SK-N-SH (cell line): ENCODE data around the gene BAK1. TPM values are rescaled to one million over a fixed set of nuclear protein-coding genes. Genes with fewer than 3 reads are reported as not detected.

Source experiments
- CTCF ChIA-PET: fragments of 300-600, 350-600 bp; formaldehyde crosslinking; extraction: SDS; loops from one replicate; lab custom pipeline; 2021; lab: Yijun Ruan, JAX
- POLR2A ChIA-PET: fragments of 350-600 bp; sonication (Branson Sonifier 250); formaldehyde crosslinking; extraction: SDS; loops from one replicate; lab custom pipeline; 2020; ENCODE audit warnings: antibody characterized with exemption, inconsistent platforms; lab: Yijun Ruan, JAX
- DNase-seq: peaks from one replicate; pipeline ENCODE4 v3.0.0; 2012
- H2AFZ ChIP-seq: fragments of 200-600 bp; sonication (generic); 2 replicates; pipeline ENCODE4 v1.8.1; 2016; ENCODE audit warnings: antibody characterized with exemption, mild to moderate bottlenecking, low read depth
- H3F3A ChIP-seq: fragments of 200-600 bp; sonication (generic); replicated peaks from 2 replicates; pipeline ENCODE3; 2016; ENCODE audit warnings: antibody characterized with exemption, mild to moderate bottlenecking; ENCODE audit not compliant: insufficient read depth
- H3K27ac ChIP-seq, 2 experiments: fragments of 200-500 bp in 1 of 2; fragments of 200-600 bp in 1 of 2; sonication (Bioruptor generic) in 1 of 2; sonication (generic), shearing (Covaris generic) in 1 of 2; 2 replicates each; pipeline versions ENCODE4 v1.5.1 to v1.6.1; 2014 to 2016; ENCODE audit warnings: low read depth in 2 of 2, inconsistent platforms in 1 of 2, low read length in 1 of 2, mild to moderate bottlenecking in 1 of 2, mixed read lengths in 1 of 2
- H3K27me3 ChIP-seq: fragments of 200-600 bp; sonication (generic), shearing (Covaris generic); 2 replicates; pipeline ENCODE4 v1.6.1; 2016; ENCODE audit warnings: mixed run types; ENCODE audit not compliant: insufficient read depth
- H3K36me3 ChIP-seq, 2 experiments: fragments of 200-500 bp in 1 of 2; fragments of 200-600 bp in 1 of 2; sonication (Bioruptor generic) in 1 of 2; sonication (generic) in 1 of 2; replicated peaks in 1 of 2; 2 replicates each; pipeline versions ENCODE3 to v1.5.1; 2014 to 2016; ENCODE audit warnings: low read length in 1 of 2, mild to moderate bottlenecking in 1 of 2; ENCODE audit not compliant: insufficient read depth in 2 of 2, control insufficient read depth in 1 of 2
- H3K4me1 ChIP-seq, 2 experiments: fragments of 200-500 bp in 1 of 2; fragments of 200-600 bp in 1 of 2; sonication (Bioruptor generic) in 1 of 2; sonication (generic), shearing (Covaris generic) in 1 of 2; 2 replicates each; pipeline versions ENCODE4 v1.5.1 to v1.6.1; 2014 to 2016; ENCODE audit warnings: low read depth in 1 of 2, low read length in 1 of 2, mixed run types in 1 of 2; ENCODE audit not compliant: insufficient read depth in 2 of 2, control insufficient read depth in 1 of 2
- H3K4me2 ChIP-seq: fragments of 200-600 bp; sonication (generic), shearing (Covaris generic); 2 replicates; pipeline ENCODE4 v1.6.1; 2017; ENCODE audit warnings: mixed run types
- H3K4me3 ChIP-seq, 2 experiments: fragments of 200-500 bp in 1 of 2; fragments of 200-600 bp in 1 of 2; sonication (Bioruptor generic) in 1 of 2; sonication (generic), shearing (Covaris generic) in 1 of 2; 2 replicates each; pipeline versions ENCODE4 v1.5.1 to v1.8.1; 2014 to 2016; ENCODE audit warnings: low read depth in 2 of 2, inconsistent platforms in 1 of 2, low read length in 1 of 2, mild to moderate bottlenecking in 1 of 2, mixed read lengths in 1 of 2, moderate library complexity in 1 of 2
- H3K79me2 ChIP-seq: fragments of 200-600 bp; sonication (generic); 2 replicates; pipeline ENCODE4 v1.8.1; 2017; ENCODE audit warnings: mild to moderate bottlenecking; ENCODE audit not compliant: insufficient read depth
- H3K9ac ChIP-seq: fragments of 200-600 bp; sonication (generic); 2 replicates; pipeline ENCODE4 v1.6.1; 2017; ENCODE audit warnings: mixed run types
- H3K9me2 ChIP-seq: fragments of 200-600 bp; sonication (generic); 2 replicates; pipeline ENCODE4 v1.6.1; 2017; ENCODE audit warnings: mixed run types
- H3K9me3 ChIP-seq: fragments of 200-600 bp; sonication (generic); 2 replicates; pipeline ENCODE4 v1.6.1; 2017; ENCODE audit warnings: mixed run types, mild to moderate bottlenecking, moderate library complexity
- H4K20me1 ChIP-seq: fragments of 200-600 bp; sonication (generic); 2 replicates; pipeline ENCODE4 v1.6.1; 2017; ENCODE audit warnings: mild to moderate bottlenecking, mixed run types; ENCODE audit not compliant: insufficient read depth
- ELF1 ChIP-seq: IDR thresholded peaks from 2 replicates; pipeline ENCODE4 v1.4.0; 2012
- EZH2phosphoT487 ChIP-seq: fragments of 200-600 bp; sonication (generic); IDR thresholded peaks from 2 replicates; pipeline ENCODE4 v1.6.1; 2017; ENCODE audit warnings: low read depth, mixed run types, mild to moderate bottlenecking, antibody characterized with exemption, moderate library complexity, borderline replicate concordance
- FOSL2 ChIP-seq: IDR thresholded peaks from 2 replicates; pipeline ENCODE4 v1.4.0; 2012; ENCODE audit warnings: low read depth, mild to moderate bottlenecking, moderate library complexity, borderline replicate concordance
- FOXJ3 ChIP-seq: sonication (generic); formaldehyde crosslinking; IDR thresholded peaks from 2 replicates; pipeline ENCODE4 v1.5.1; 2020; ENCODE audit warnings: mild to moderate bottlenecking, missing genetic modification reagents
- MXI1 ChIP-seq: IDR thresholded peaks from 2 replicates; pipeline ENCODE4 v1.6.1; 2012; ENCODE audit warnings: mild to moderate bottlenecking, low read depth, low read length, improper control_type of control experiment
- POLR2AphosphoS5 ChIP-seq: IDR thresholded peaks from 2 replicates; pipeline ENCODE4 v1.6.1; 2012; ENCODE audit warnings: low read depth, low read length
- RAD21 ChIP-seq: IDR thresholded peaks from 2 replicates; pipeline ENCODE4 v1.6.1; 2012; ENCODE audit warnings: mild to moderate bottlenecking, low read length
- RFX5 ChIP-seq: IDR thresholded peaks from 2 replicates; pipeline ENCODE4 v1.6.1; 2012; ENCODE audit warnings: mild to moderate bottlenecking, improper control_type of control experiment, low read length
- SIN3A ChIP-seq: IDR thresholded peaks from 2 replicates; pipeline ENCODE4 v1.6.1; 2012; ENCODE audit warnings: low read depth, mild to moderate bottlenecking, low read length, moderate library complexity, borderline replicate concordance
- SMC3 ChIP-seq: IDR thresholded peaks from 2 replicates; pipeline ENCODE4 v1.6.1; 2012; ENCODE audit warnings: low read depth, low read length, improper control_type of control experiment
- TAF1 ChIP-seq: IDR thresholded peaks from 2 replicates; pipeline ENCODE4 v1.6.1; 2012; ENCODE audit warnings: low read depth, mild to moderate bottlenecking, low read length, moderate library complexity, borderline replicate concordance
- TCF12 ChIP-seq: IDR thresholded peaks from 2 replicates; pipeline ENCODE4 v1.4.0; 2012
- YY1 ChIP-seq: IDR thresholded peaks from 2 replicates; pipeline ENCODE4 v1.4.0; 2012; ENCODE audit warnings: low read depth, mild to moderate bottlenecking
- WGBS: methylation state at CpG from one replicate; pipeline ENCODE4 v1.1.6; 2017; ENCODE audit warnings: low lambda C conversion rate; 5-methylcytosine and 5-hydroxymethylcytosine counted together
- polyA plus RNA-seq, 3 experiments: library from polyadenylated mRNA; depleted of rRNA; stranded (reverse); fragments of >200 nt; gene quantifications; 2 replicates each; pipeline ENCODE4 v1.2.3, GENCODE V29; 2012
- TF ChIP-seq, protein P1 (sequence below): fragments of 150-350 bp; IDR thresholded peaks from 2 replicates; pipeline ENCODE4 v1.6.1; 2017; ENCODE audit warnings: antibody characterized with exemption, low read length, low read depth, borderline replicate concordance
- TF ChIP-seq, protein P2 (sequence below): IDR thresholded peaks from 2 replicates; pipeline ENCODE4 v1.4.0; 2012; ENCODE audit warnings: low read depth
- TF ChIP-seq, protein P3 (sequence below): fragments of 150-350 bp; IDR thresholded peaks from 2 replicates; pipeline ENCODE4 v1.6.1; 2016; ENCODE audit warnings: mild to moderate bottlenecking, low read depth, low read length
- TF ChIP-seq, protein P4 (sequence below): IDR thresholded peaks from 2 replicates; pipeline ENCODE4 v1.4.0; 2012; ENCODE audit warnings: low read depth, borderline replicate concordance
- TF ChIP-seq, protein P5 (sequence below): fragments of 200-600 bp; sonication (generic); IDR thresholded peaks from 2 replicates; pipeline ENCODE4 v1.6.1; 2017; ENCODE audit warnings: antibody characterized with exemption, mild to moderate bottlenecking, moderate library complexity
- TF ChIP-seq, protein P6 (sequence below): IDR thresholded peaks from 2 replicates; pipeline ENCODE4 v1.4.0; 2012; ENCODE audit warnings: low read depth, borderline replicate concordance

BAK1 gene
- polyA plus RNA-seq, 1 of the 3 experiments (the other 2 are of a cell fraction) = 15.4 TPM

DNA sequence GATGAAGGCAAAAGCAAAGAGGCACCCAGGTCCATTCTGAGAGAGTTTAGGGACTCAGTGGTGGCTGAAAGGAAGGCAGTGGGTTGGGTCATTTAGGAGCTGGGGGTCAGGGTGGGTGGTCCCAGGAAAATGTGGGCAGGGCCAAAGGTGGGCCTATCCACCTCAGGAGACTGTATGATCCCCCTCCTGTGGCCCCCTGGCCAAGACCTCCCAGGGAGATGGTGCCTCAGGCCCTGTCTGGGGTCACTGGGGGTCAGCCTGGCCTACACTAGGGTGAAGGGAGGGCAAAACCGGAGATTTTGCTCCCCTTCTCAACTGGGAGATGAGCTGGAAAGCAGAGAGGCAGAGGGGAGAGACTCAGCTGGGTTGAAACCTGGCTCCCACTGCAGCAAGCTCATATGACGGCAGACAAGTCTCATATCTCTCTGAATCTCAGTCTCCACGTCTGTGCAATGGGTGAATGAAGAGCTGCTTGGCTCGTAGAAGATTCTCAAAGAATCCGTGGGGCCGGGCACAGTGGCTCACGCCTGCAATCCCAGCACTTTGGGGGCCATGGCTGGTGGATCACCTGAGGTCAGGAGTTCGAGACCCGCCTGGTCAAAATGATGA lies 11.5 kb upstream of the BAK1 start:
- TF ChIP-seq, protein P1, sequence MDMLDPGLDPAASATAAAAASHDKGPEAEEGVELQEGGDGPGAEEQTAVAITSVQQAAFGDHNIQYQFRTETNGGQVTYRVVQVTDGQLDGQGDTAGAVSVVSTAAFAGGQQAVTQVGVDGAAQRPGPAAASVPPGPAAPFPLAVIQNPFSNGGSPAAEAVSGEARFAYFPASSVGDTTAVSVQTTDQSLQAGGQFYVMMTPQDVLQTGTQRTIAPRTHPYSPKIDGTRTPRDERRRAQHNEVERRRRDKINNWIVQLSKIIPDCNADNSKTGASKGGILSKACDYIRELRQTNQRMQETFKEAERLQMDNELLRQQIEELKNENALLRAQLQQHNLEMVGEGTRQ = no peak
- TF ChIP-seq TAF1 = no peak
- no peak for TF ChIP-seq SMC3
- TF ChIP-seq EZH2phosphoT487 = no peak
- TF ChIP-seq, protein P2, sequence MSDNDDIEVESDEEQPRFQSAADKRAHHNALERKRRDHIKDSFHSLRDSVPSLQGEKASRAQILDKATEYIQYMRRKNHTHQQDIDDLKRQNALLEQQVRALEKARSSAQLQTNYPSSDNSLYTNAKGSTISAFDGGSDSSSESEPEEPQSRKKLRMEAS = no peak
- TF ChIP-seq, protein P3, sequence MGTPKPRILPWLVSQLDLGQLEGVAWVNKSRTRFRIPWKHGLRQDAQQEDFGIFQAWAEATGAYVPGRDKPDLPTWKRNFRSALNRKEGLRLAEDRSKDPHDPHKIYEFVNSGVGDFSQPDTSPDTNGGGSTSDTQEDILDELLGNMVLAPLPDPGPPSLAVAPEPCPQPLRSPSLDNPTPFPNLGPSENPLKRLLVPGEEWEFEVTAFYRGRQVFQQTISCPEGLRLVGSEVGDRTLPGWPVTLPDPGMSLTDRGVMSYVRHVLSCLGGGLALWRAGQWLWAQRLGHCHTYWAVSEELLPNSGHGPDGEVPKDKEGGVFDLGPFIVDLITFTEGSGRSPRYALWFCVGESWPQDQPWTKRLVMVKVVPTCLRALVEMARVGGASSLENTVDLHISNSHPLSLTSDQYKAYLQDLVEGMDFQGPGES = no peak
- no peak for TF ChIP-seq SIN3A
- no peak for TF ChIP-seq YY1
- no peak for TF ChIP-seq RFX5
- TF ChIP-seq RAD21 = no peak
- H3K27me3 ChIP-seq = no peaks in the 10 kb centered on the region
- H3K27ac ChIP-seq = no peak overlapping the region
- peaks cover 11 to 15% of the 10 kb centered on the region in 2 experiments; a peak in 3 of 4 replicates for H3K4me1 ChIP-seq
- no peak overlapping the region for H3K9ac ChIP-seq
- no peaks in the 10 kb centered on the region for H4K20me1 ChIP-seq
- no peaks in the 10 kb centered on the region for H3K36me3 ChIP-seq
- H3K4me3 ChIP-seq = no peak overlapping the region
- no peaks in the 10 kb centered on the region for H3K79me2 ChIP-seq
- DNase-seq = no peak
- POLR2A ChIA-PET = no interaction called here
- H3K4me2 ChIP-seq = no peak overlapping the region
- CTCF ChIA-PET = interaction anchor here (0.7 to 2.8 kb wide), 5 partner anchors 16 to 116 kb away, joined by 4 to 20 read pairs (median 5); no protein-coding TSS in a partner anchor
- H3F3A ChIP-seq = no peaks in the 10 kb centered on the region
- 0 out of 2 replicates have a peak overlapping the region, but pooled peaks have one; percentile 53 for H2AFZ ChIP-seq
- 97% methylated on average over 8 of the region's 9 CpGs for WGBS
- no peaks in the 10 kb centered on the region for H3K9me3 ChIP-seq
- H3K9me2 ChIP-seq = no peaks in the 10 kb centered on the region

DNA sequence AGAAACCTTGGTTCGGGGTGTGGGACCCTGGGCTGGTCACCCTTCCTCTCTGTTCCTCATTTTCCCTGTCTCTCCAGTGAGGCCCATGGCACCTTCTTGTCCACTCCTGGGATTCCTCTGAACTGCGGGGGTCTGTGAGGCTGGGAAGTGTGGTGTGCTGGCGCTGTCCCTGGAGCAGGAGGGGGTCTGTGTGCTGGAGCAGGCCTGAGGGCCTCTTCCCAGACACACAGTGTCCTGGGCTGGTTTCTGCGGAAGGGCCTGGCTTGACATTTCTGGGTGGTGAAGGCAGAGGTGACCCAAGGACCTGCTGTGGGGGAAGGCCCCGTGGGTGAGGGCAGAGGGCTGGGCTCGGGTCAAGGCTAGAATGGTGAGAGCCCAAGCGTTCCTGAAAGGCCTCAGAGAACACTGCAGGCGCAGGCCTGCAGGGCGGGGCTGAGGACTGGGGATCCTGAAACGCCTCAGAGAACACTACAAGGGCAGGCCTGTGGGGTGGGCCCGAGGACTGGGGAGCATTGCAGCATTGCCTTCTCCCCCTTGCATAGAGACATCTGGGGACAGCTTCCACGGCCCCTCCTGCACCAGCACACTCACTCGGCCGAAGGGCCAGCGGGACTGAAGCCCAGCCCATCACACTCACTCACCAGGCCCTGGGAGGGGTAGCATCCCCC lies 10.6 kb upstream of the BAK1 start:
- 0 out of 2 replicates have a peak overlapping the region, but pooled peaks have one; percentile 53 for H2AFZ ChIP-seq
- peak overlapping the region; percentile 38; the same call in 1 of the 2 replicates for H3K9ac ChIP-seq
- H3K4me2 ChIP-seq = peak overlapping the region; percentile 37; the same call in 1 of the 2 replicates
- H3K27ac ChIP-seq = peak overlapping the region; percentile 37 to 56; a peak in 2 of 4 replicates
- H4K20me1 ChIP-seq = no peaks in the 10 kb centered on the region
- ChIA-PET POLR2A (interaction anchor here (1.1 kb wide), 1 partner anchor 17 kb away, joined by 3 read pairs; no protein-coding TSS in a partner anchor), CTCF (interaction anchor here (0.6 to 8.6 kb wide), 41 partner anchors 7 to 464 kb away, joined by 3 to 188 read pairs (median 6); partner anchors contain the start of genes BAK1 and UQCC2)
- no peak for DNase-seq
- H3K9me3 ChIP-seq = no peaks in the 10 kb centered on the region
- no peaks in the 10 kb centered on the region for H3K27me3 ChIP-seq
- peaks cover 11 to 18% of the 10 kb centered on the region in 2 experiments; a peak in 3 of 4 replicates for H3K4me1 ChIP-seq
- 50% methylated on average over 4 of the region's 15 CpGs for WGBS
- H3K79me2 ChIP-seq = no peaks in the 10 kb centered on the region
- H3K9me2 ChIP-seq = no peaks in the 10 kb centered on the region
- no peak overlapping the region for H3K4me3 ChIP-seq
- no peaks in the 10 kb centered on the region for H3F3A ChIP-seq
- no peaks in the 10 kb centered on the region for H3K36me3 ChIP-seq
- TF ChIP-seq FOSL2 (no peak), POLR2AphosphoS5 (no peak), FOXJ3 (no peak), TAF1 (no peak), ELF1 (no peak), RAD21 (no peak), MXI1 (no peak), TCF12 (no peak), YY1 (no peak)
- TF ChIP-seq, protein P4, sequence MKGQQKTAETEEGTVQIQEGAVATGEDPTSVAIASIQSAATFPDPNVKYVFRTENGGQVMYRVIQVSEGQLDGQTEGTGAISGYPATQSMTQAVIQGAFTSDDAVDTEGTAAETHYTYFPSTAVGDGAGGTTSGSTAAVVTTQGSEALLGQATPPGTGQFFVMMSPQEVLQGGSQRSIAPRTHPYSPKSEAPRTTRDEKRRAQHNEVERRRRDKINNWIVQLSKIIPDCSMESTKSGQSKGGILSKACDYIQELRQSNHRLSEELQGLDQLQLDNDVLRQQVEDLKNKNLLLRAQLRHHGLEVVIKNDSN = no peak
- TF ChIP-seq, protein P5, sequence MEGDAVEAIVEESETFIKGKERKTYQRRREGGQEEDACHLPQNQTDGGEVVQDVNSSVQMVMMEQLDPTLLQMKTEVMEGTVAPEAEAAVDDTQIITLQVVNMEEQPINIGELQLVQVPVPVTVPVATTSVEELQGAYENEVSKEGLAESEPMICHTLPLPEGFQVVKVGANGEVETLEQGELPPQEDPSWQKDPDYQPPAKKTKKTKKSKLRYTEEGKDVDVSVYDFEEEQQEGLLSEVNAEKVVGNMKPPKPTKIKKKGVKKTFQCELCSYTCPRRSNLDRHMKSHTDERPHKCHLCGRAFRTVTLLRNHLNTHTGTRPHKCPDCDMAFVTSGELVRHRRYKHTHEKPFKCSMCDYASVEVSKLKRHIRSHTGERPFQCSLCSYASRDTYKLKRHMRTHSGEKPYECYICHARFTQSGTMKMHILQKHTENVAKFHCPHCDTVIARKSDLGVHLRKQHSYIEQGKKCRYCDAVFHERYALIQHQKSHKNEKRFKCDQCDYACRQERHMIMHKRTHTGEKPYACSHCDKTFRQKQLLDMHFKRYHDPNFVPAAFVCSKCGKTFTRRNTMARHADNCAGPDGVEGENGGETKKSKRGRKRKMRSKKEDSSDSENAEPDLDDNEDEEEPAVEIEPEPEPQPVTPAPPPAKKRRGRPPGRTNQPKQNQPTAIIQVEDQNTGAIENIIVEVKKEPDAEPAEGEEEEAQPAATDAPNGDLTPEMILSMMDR = no peak
- TF ChIP-seq, protein P6, sequence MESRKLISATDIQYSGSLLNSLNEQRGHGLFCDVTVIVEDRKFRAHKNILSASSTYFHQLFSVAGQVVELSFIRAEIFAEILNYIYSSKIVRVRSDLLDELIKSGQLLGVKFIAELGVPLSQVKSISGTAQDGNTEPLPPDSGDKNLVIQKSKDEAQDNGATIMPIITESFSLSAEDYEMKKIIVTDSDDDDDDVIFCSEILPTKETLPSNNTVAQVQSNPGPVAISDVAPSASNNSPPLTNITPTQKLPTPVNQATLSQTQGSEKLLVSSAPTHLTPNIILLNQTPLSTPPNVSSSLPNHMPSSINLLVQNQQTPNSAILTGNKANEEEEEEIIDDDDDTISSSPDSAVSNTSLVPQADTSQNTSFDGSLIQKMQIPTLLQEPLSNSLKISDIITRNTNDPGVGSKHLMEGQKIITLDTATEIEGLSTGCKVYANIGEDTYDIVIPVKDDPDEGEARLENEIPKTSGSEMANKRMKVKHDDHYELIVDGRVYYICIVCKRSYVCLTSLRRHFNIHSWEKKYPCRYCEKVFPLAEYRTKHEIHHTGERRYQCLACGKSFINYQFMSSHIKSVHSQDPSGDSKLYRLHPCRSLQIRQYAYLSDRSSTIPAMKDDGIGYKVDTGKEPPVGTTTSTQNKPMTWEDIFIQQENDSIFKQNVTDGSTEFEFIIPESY = no peak
